ENCODE data around the gene C14orf180. TPM values are rescaled to one million over a fixed set of nuclear protein-coding genes. Genes with fewer than 3 reads are reported as not detected.

Gene C14orf180
- total RNA-seq, 1 donor: not detected

DNA sequence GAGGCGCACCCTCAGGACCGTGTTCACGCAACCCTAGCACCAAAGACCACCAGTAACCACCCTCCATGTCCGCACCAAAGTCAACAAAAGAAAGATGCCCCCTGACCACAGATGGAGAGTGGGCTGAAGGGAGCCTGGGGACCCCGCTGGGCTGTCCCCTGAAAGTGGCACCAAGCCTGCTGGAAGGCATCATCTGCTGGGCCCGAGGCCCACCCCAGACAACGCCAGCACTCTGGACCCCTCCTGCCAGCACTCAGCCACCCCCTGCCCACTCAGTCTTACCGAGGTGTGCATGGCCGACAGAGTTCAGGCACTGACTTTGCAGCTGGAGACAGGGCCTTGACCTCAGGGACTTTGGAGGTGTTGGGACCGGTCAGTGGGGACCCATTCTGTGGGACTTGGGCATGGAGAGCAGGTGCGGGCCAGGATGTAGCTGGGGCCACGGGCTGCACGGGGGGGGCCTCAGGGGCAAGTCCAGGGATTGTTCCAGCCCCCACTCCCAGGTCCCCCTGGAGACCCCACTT, 59.4 kb downstream of the C14orf180 start:
- TF ChIP-seq, protein P1, sequence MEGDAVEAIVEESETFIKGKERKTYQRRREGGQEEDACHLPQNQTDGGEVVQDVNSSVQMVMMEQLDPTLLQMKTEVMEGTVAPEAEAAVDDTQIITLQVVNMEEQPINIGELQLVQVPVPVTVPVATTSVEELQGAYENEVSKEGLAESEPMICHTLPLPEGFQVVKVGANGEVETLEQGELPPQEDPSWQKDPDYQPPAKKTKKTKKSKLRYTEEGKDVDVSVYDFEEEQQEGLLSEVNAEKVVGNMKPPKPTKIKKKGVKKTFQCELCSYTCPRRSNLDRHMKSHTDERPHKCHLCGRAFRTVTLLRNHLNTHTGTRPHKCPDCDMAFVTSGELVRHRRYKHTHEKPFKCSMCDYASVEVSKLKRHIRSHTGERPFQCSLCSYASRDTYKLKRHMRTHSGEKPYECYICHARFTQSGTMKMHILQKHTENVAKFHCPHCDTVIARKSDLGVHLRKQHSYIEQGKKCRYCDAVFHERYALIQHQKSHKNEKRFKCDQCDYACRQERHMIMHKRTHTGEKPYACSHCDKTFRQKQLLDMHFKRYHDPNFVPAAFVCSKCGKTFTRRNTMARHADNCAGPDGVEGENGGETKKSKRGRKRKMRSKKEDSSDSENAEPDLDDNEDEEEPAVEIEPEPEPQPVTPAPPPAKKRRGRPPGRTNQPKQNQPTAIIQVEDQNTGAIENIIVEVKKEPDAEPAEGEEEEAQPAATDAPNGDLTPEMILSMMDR (IDR thresholded peaks at IDR 0.05; ENCODE audit: insufficient read depth, low read length): no peak
- DNase-seq (ENCODE audit: low read depth): no peak
- H3K4me3 ChIP-seq (ENCODE audit: low read depth, low read length): no peak overlapping the region

DNA sequence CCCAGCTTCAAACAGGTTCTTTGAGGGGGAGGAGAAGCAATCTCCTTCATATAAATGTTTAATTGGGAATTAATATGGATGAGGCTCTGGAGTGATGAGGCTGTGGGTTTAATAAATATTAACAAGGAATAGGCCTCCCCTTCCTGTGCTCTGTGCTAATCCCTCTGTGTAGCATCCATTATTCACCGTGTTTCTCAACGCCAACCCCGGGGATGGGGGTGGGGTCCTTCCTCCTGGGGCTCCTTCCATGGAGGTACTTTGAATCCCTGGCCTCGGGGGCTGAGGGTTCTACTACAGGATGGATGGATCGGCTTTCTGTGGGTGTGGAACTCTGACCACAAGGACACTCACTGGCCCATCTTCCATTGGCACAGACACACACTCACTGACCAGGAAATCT, 59.9 kb downstream of the C14orf180 start:
- DNase-seq (ENCODE audit: low read depth): no peak
- TF ChIP-seq, protein P1 (IDR thresholded peaks at IDR 0.05; ENCODE audit: insufficient read depth, low read length): no peak

More for the DNA sequence above, 59.9 kb downstream of the C14orf180 start:
- no peak overlapping the region for H3K4me3 ChIP-seq (ENCODE audit: low read depth, low read length)

Other genes starting within 250 kb of the C14orf180 start
- gene TMEM179, start 25.0 kb downstream of the C14orf180 start, total RNA-seq (ENCODE audit: low replicate concordance): not detected in 2 replicates
- 38.3 and 64.0 TPM in 2 replicates for gene INF2, start 109.9 kb downstream of the C14orf180 start, total RNA-seq (ENCODE audit: low replicate concordance)
- 0.65 and 4.8 TPM in 2 replicates for gene ADSS1, start 144.5 kb downstream of the C14orf180 start, total RNA-seq (ENCODE audit: low replicate concordance)
- 79.4 and 87.3 TPM in 2 replicates for gene SIVA1, start 173.4 kb downstream of the C14orf180 start, total RNA-seq (ENCODE audit: low replicate concordance)
- 93.1 and 127 TPM in 2 replicates for gene AKT1, start 216.0 kb downstream of the C14orf180 start, total RNA-seq (ENCODE audit: low replicate concordance)
- gene ZBTB42, start 221.3 kb downstream of the C14orf180 start, total RNA-seq (ENCODE audit: low replicate concordance): 2.5 and 5.0 TPM in 2 replicates